GM21360 (cell line): ENCODE results near the gene GH2.
"Not testable (repeated sequence)": the region's sequence is repeated elsewhere in the genome, so short reads cannot be mapped to it uniquely, and the experiment has no call there.

ENCODE experiments used
- ATAC-seq: cut with Tn5 transposase; IDR thresholded peaks from one replicate; pipeline ENCODE4 v1.9.1; 2021; ENCODE audit warnings: mild to moderate bottlenecking, moderate library complexity; ENCODE audit not compliant: unreplicated experiment

Gene GH2

GRCh38 chr17:63874693-63875092, 7.1 kb downstream of the GH2 start:
- ATAC-seq = not testable (repeated sequence)

- not testable (repeated sequence) for ATAC-seq
These were observed 7.6 kb downstream of the GH2 start for GRCh38 chr17:63874061-63874626.

- ATAC-seq = not testable (repeated sequence)
These were observed 8.2 kb downstream of the GH2 start, which contains the start of gene CSH2 for GRCh38 chr17:63873577-63873976. Gene CSH2, minus strand, starts transcription at chr17:63873677. Its CDS starts 63 bp downstream, at chr17:63873614.

- ATAC-seq = not testable (repeated sequence)
These were observed 9.9 kb downstream of the GH2 start for GRCh38 chr17:63871646-63872365.

- ATAC-seq = not testable (repeated sequence)
These were observed 11.5 kb downstream of the GH2 start for GRCh38 chr17:63870292-63870665.

GRCh38 chr17:63869491-63870291, 12.1 kb downstream of the GH2 start:
- not testable (repeated sequence) for ATAC-seq

GRCh38 chr17:63866625-63867024, 15.1 kb downstream of the GH2 start:
- not testable (repeated sequence) for ATAC-seq

- no peak for ATAC-seq
These were observed 22.5 kb downstream of the GH2 start for GRCh38 chr17:63859257-63859656.

GRCh38 chr17:63856425-63856824, 25.3 kb downstream of the GH2 start:
- not testable (repeated sequence) for ATAC-seq

GRCh38 chr17:63855185-63855584, 26.6 kb downstream of the GH2 start:
- ATAC-seq = no peak

- no peak for ATAC-seq
These were observed 27.0 kb downstream of the GH2 start for GRCh38 chr17:63854709-63855108.

GRCh38 chr17:63853260-63853659, 28.5 kb downstream of the GH2 start:
- no peak for ATAC-seq

- no peak for ATAC-seq
These were observed 31.3 kb downstream of the GH2 start for GRCh38 chr17:63850401-63850800.

GRCh38 chr17:63848834-63849689, 32.7 kb downstream of the GH2 start:
- ATAC-seq = peak; percentile 60

- no peak for ATAC-seq
These were observed 34.1 kb downstream of the GH2 start for GRCh38 chr17:63847525-63848249.

GRCh38 chr17:63845509-63845908, 36.2 kb downstream of the GH2 start:
- ATAC-seq = no peak

GRCh38 chr17:63843910-63844677, 37.6 kb downstream of the GH2 start:
- no peak for ATAC-seq

GRCh38 chr17:63843387-63843888, 38.3 kb downstream of the GH2 start:
- ATAC-seq = not testable (repeated sequence)
